Stimulated activated CD8-positive, alpha-beta memory T cell treated with anti-CD3 and anti-CD28 coated beads, Interleukin-12 subunit alpha, Interleukin-12 subunit beta, amount 100 ng/mL, for 4 hours (primary cell): ENCODE measurements around the gene SPRED2.

Source experiments
- DNase-seq: peaks from one replicate; pipeline ENCODE4 v3.0.0-alpha.2; 2020; ENCODE audit warnings: low read depth

SPRED2 gene

DNA sequence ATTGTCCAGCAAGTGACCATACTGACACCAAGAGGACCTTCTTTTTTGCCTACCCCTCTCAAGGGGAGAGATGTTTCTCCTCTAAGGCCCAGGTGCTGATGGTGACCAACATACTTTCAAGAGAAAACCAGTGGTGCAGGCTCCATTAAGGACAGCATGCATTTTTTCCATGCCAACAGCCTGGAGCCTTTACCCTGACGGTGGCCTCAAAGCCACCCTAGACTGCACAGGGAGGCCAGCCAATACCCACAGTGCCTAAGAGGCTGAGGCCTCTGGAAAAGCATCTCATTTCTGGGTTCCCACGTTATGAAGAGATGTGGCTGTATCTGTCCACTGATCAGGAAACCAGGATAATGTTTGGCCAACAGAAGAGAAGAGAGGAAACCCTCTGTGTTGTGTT is 19.3 kb downstream of the SPRED2 start:
- DNase-seq, result no peak

- DNase-seq, result no peak
These were observed 21.2 kb downstream of the SPRED2 start for GRCh38 chr2:65411056-65411795.

GRCh38 chr2:65409045-65409444 is 23.4 kb downstream of the SPRED2 start:
- no peak for DNase-seq

DNA sequence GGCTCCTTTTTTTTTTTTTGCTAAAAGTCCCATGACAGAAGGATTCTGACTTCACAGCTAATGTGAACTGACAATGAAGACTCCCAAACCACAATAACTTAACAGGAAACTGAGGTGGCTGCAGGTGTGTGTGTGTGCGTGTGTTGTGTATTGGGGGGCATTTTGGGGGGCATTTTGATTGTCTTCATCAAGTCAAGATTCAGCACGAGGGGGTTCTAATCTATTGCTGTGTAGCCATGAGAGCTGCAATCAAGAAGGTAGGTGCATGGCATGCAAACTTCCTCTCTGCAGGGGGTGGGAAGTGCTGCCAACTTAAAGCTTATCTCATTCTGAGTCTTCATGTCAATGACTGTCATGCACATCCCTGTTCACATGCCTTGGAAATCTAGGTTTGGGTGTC is 25.2 kb downstream of the SPRED2 start:
- DNase-seq, result no peak

GRCh38 chr2:65404988-65405697 is 27.3 kb downstream of the SPRED2 start:
- DNase-seq, result no peak

DNA sequence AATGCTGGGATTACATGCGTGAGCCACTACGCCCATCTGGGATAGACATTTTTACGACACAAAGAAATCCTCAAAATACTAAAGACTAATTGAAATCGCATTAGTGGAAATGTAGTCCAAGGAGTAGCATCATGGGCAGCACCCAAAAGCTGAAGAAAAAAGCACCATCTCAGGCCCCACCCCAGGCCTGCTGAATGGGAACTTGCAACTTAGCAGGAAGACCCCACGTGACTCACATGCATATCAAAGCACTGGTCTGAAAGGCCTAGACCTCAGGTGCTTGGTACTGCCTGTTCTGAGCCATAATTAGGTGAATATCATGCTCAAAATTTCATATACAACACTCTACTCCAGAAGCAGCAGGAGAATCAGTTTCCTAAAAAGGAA is 28.9 kb downstream of the SPRED2 start:
- no peak for DNase-seq

- DNase-seq, result no peak
These were observed 29.4 kb downstream of the SPRED2 start for GRCh38 chr2:65402780-65403528.

DNA sequence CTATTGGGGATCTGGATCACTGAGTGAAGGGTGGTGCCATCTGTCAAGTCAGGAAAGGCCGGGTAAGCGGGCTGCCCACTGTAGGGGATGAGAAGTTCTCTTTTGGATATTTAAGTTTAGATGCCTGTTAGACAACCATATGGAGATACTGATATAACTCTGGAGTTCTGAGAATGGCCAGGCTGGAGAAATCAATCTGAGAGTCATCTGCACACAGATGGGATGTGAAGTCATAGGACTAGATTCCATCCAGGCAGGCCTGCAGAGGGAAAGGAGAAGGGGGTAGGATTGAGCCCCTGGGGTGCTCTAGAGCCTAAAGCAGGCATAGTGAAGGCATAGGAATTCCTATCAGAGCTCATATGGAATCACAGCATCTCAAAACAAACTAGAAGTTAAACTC is 30.1 kb downstream of the SPRED2 start:
- DNase-seq, result no peak

GRCh38 chr2:65397122-65397521 is 35.3 kb downstream of the SPRED2 start:
- no peak for DNase-seq

DNA sequence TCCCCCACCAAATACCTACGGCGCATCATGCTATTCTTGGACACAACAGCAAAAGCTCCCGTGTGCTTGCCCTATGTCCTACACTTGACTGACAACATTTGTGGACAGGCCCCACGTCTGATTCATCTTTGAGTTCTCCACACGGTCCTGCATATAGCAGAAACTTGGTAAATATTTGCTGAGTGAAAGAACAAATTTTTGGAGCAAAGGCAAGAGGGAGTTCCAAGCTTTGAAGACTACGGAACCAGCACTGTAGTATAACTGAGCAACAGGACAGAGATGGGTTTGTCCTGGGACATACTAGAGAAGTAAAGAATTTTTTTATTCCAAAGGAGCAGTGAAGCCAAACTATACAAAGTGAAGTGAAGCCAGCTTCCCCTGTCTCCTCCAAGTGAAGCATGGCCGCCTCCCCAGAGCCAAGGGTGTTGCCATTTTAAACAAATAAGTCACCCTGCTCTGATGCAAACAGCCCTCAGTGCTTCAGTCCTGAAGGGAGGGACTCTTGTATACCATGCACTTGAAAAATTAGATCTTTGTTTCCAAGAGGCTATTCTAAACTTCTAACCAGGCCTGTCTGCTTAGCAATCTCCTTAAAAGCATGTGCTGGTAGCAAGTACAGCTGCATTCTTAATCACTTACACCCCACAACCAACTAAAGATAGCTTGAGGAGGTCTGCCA is 35.9 kb downstream of the SPRED2 start:
- no peak for DNase-seq

DNA sequence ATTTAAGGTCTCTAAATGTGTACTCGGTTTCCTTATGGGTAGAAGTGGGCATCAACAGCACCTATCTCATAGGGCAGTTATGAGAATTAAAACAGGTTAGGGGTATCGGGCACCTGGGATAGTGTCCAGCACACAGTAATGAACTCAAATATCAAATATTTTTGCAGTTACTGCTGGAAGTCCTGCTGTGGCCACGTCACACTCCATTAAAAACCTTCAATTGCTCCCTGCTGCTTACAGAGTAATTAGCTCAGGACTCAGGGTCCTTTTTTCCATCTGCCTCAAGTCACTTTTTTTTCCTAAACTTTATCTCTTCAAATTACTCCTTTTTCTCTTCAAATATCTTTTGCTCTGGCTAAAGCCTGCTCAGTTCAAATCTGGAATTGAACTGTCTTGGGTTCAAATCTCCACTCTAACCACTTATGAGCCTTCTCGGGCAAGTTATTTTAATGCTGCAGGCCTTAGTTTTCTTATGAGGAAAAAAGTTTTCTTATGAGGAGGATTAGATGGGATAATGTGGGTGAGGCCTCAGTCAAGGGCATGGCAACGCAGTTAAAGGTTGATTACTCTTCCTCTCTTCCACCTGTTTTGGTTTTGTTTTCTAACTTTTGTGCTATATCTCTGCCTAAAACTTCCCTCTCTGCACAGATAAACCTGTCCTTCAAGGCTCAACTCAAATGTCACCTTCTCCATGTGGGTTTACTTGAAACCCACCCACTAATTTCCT is 36.6 kb downstream of the SPRED2 start:
- no peak for DNase-seq

GRCh38 chr2:65393743-65394422 is 38.5 kb downstream of the SPRED2 start:
- no peak for DNase-seq

- no peak for DNase-seq
These were observed 39.4 kb downstream of the SPRED2 start for GRCh38 chr2:65393046-65393445.

DNA sequence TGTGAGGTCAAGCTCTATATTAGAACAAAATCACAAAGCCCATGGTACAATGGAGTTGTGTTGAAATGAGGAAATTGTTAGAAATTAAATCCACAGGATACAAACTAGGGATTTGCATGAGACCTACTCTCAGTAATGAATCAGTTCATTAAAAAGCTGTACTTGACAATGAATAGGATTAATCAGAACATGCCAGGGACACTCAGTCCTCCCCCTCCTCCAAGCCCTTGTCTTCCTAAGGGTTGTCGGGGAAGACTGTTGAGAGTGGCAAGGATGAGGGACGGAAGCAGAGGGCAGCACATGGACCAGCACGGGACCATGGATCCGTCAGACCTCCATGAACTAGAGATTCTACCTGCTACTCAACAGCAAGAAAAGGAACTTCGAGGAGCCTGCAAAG is 39.8 kb downstream of the SPRED2 start:
- no peak for DNase-seq

DNA sequence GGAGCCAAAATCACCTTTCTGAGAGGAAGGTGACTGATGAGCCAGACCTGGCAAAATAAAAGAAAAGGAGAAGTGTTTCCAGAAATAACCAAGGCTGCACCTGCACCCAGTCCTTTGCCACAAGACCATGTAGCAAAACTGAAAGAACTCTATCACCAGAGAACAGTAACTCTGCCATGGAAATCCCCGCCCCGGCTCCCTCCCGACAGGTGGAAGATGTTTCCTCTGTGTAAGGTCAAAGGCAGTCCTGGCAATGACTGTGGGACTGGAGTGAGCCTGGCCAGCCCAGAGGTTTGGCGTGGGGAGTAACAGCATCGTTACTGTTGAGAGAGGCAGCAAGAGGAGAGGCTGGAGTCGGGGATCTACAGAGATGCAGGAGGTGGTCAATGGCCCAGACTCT is 42.3 kb downstream of the SPRED2 start:
- no peak for DNase-seq

- DNase-seq, result no peak
These were observed 42.9 kb downstream of the SPRED2 start for GRCh38 chr2:65389476-65389875.

GRCh38 chr2:65388596-65389390 is 43.6 kb downstream of the SPRED2 start:
- DNase-seq, result no peak

DNA sequence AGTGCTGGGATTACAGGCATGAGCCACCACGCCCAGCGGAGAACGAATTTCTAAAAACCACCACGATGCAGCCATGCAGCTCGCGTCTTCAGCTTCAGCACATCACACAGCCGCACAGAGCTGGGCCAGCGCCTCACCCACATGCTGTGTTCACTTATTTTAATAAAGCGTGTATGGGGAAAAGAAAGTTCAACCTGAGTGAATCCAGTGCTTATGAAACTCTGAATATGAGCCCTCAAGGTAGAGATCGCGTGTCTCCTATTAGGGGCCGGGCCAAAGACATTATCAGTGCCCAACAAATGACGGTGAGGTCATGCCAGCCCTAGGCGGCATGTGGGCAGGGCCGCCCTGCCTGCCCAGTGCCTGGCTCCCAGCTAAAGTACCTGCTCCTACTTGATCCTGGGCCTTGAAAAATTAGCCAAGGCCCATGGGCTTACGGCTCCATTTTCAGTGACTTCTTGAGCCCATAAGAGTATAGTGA is 44.3 kb downstream of the SPRED2 start:
- DNase-seq, result no peak

DNA sequence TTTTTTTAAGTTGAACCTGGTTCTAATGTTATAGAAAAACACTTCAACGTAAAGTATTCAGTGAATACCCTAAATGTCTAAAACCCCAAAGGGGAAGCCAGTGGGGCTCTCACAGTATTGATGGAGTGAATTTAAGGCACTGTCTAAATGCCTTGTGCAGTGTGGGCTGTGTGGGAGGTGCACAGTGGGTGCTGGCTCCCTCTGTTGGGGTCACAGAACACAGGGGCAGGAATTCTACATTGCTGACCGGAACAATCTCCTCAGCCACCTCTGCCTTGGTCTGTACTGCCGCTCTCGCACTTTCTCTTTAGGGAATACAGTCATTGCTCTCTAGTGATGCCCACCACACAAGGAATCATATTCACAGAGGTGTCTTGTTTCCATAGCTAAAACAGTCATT is 45.4 kb downstream of the SPRED2 start:
- no peak for DNase-seq

DNA sequence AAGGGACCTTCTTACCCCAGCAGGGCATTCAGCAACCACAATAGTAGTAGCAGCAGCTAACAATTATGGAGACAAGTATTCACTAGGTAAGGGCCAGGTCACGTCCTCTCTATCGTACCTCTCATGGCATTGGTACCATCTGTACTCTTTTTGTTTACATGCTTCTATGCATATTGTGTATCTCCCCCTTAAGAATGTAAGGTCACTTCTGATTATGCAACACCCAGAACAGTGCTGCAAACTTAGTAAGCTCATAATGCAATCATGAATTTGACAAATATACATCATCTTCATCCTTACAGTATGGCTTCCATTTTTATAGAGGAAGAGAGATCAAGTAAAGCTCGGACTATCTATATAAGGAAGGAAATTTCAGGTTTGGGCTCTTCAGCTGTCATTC is 46.1 kb downstream of the SPRED2 start:
- DNase-seq, result no peak
